ENCODE results near the gene LYPD3.

DNA sequence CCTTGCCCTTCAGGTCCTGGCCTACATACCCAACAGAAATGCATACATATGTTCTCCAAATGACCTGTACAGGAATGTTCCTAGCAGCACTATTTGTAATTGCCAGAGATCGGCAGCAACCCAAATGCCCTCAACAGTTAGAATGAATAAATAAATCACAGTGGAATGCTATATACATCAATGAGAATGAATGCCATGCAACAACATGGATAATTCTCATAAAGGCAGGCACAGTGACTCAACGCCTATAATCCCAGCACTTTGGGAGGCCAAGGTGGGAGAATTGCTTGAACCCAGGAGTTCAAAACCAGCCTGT is 32.1 kb downstream of the LYPD3 start:
- TF ChIP-seq, protein P1, sequence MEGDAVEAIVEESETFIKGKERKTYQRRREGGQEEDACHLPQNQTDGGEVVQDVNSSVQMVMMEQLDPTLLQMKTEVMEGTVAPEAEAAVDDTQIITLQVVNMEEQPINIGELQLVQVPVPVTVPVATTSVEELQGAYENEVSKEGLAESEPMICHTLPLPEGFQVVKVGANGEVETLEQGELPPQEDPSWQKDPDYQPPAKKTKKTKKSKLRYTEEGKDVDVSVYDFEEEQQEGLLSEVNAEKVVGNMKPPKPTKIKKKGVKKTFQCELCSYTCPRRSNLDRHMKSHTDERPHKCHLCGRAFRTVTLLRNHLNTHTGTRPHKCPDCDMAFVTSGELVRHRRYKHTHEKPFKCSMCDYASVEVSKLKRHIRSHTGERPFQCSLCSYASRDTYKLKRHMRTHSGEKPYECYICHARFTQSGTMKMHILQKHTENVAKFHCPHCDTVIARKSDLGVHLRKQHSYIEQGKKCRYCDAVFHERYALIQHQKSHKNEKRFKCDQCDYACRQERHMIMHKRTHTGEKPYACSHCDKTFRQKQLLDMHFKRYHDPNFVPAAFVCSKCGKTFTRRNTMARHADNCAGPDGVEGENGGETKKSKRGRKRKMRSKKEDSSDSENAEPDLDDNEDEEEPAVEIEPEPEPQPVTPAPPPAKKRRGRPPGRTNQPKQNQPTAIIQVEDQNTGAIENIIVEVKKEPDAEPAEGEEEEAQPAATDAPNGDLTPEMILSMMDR (IDR thresholded peaks at IDR 0.05), result no peak
- TF ChIP-seq NRF1 (IDR thresholded peaks at IDR 0.05; ENCODE audit: low read depth, low read length) (no peak), RAD21 (IDR thresholded peaks at IDR 0.05; ENCODE audit: low read length) (no peak), REST (IDR thresholded peaks at IDR 0.05; ENCODE audit: low read depth, low read length) (no peak), JUND (IDR thresholded peaks at IDR 0.05) (no peak), FOXJ3 (CRISPR knock-in tag; IDR thresholded peaks at IDR 0.05) (no peak), TAF1 (IDR thresholded peaks at IDR 0.05; ENCODE audit: borderline replicate concordance, low read depth, low read length) (no peak), FOSL2 (IDR thresholded peaks at IDR 0.05; ENCODE audit: borderline replicate concordance, low read depth) (no peak), EP300 (IDR thresholded peaks at IDR 0.05; ENCODE audit: borderline replicate concordance in 1 of 2, low read depth in 1 of 2, low read length in 1 of 2) (no peak), SMC3 (IDR thresholded peaks at IDR 0.05; ENCODE audit: low read depth, low read length) (no peak)
- TF ChIP-seq, protein P2, sequence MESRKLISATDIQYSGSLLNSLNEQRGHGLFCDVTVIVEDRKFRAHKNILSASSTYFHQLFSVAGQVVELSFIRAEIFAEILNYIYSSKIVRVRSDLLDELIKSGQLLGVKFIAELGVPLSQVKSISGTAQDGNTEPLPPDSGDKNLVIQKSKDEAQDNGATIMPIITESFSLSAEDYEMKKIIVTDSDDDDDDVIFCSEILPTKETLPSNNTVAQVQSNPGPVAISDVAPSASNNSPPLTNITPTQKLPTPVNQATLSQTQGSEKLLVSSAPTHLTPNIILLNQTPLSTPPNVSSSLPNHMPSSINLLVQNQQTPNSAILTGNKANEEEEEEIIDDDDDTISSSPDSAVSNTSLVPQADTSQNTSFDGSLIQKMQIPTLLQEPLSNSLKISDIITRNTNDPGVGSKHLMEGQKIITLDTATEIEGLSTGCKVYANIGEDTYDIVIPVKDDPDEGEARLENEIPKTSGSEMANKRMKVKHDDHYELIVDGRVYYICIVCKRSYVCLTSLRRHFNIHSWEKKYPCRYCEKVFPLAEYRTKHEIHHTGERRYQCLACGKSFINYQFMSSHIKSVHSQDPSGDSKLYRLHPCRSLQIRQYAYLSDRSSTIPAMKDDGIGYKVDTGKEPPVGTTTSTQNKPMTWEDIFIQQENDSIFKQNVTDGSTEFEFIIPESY (IDR thresholded peaks at IDR 0.05; ENCODE audit: borderline replicate concordance, low read depth), result no peak

All from SK-N-SH (cell line).